T-helper 2 cell treated with Interferon-gamma antibody and Interleukin-4, amounts not matched to agents 5 μg/mL and 100 μg/mL, for 36 hours (primary cell): Measurements from ENCODE around the gene ZNF524.
A peak's percentile ranks its signal among the peaks of the same experiment; 100 is the strongest.
"Not testable (repeated sequence)": the region's sequence is repeated elsewhere in the genome, so short reads cannot be mapped to it uniquely, and the experiment has no call there.

ENCODE experiments used
- DNase-seq: peaks from one replicate; pipeline ENCODE4 v3.0.0; 2021; ENCODE audit warnings: low spot score
- H3K27ac Mint-ChIP-seq: one replicate; pipeline ENCODE4 v1.8.0; 2021; ENCODE audit warnings: mild to moderate bottlenecking, mixed read lengths
- H3K27me3 Mint-ChIP-seq: one replicate; pipeline ENCODE4 v1.8.0; 2021; ENCODE audit warnings: low read depth, mixed read lengths
- H3K36me3 Mint-ChIP-seq: one replicate; pipeline ENCODE4 v1.8.0; 2021; ENCODE audit warnings: low read depth, mixed read lengths
- H3K4me1 Mint-ChIP-seq: one replicate; pipeline ENCODE4 v1.8.0; 2021; ENCODE audit warnings: low read depth, mixed read lengths
- H3K4me3 Mint-ChIP-seq: one replicate; pipeline ENCODE4 v1.8.0; 2022; ENCODE audit warnings: mild to moderate bottlenecking, moderate library complexity, mixed read lengths
- H3K9me3 Mint-ChIP-seq: one replicate; pipeline ENCODE4 v1.8.0; 2021; ENCODE audit warnings: mixed read lengths

The ZNF524 gene

GRCh38 chr19:55576746-55577145 lies 23.3 kb upstream of the ZNF524 start:
- peak overlapping the region; percentile 39 for H3K4me3 Mint-ChIP-seq
- H3K9me3 Mint-ChIP-seq = no peaks in the 10 kb centered on the region
- H3K36me3 Mint-ChIP-seq = peaks cover 8% of the 10 kb centered on the region
- no peaks in the 10 kb centered on the region for H3K27me3 Mint-ChIP-seq
- H3K27ac Mint-ChIP-seq = no peak overlapping the region
- peaks cover 14% of the 10 kb centered on the region for H3K4me1 Mint-ChIP-seq
- DNase-seq = no peak

- Mint-ChIP-seq H3K36me3 (peaks cover 8% of the 10 kb centered on the region), H3K4me3 (no peak overlapping the region), H3K9me3 (no peaks in the 10 kb centered on the region), H3K4me1 (peaks cover 17% of the 10 kb centered on the region), H3K27ac (no peak overlapping the region), H3K27me3 (no peaks in the 10 kb centered on the region)
- no peak for DNase-seq
Observed at GRCh38 chr19:55578031-55578760, 21.9 kb upstream of the ZNF524 start.

GRCh38 chr19:55578761-55579747 lies 21.0 kb upstream of the ZNF524 start:
- Mint-ChIP-seq H3K4me3 (peak overlapping the region; percentile 91), H3K36me3 (peaks cover 8% of the 10 kb centered on the region), H3K4me1 (peaks cover 17% of the 10 kb centered on the region), H3K27ac (peak overlapping the region; percentile 90), H3K27me3 (no peaks in the 10 kb centered on the region), H3K9me3 (no peaks in the 10 kb centered on the region)
- DNase-seq = no peak

- H3K27me3 Mint-ChIP-seq = peaks cover 2% of the 10 kb centered on the region
- no peak for DNase-seq
- H3K4me3 Mint-ChIP-seq = peak overlapping the region; percentile 91
- H3K27ac Mint-ChIP-seq = peak overlapping the region; percentile 90
- H3K9me3 Mint-ChIP-seq = no peaks in the 10 kb centered on the region
- H3K4me1 Mint-ChIP-seq = peaks cover 17% of the 10 kb centered on the region
- H3K36me3 Mint-ChIP-seq = peaks cover 8% of the 10 kb centered on the region
Observed at GRCh38 chr19:55579766-55580621, 20.1 kb upstream of the ZNF524 start.

DNA sequence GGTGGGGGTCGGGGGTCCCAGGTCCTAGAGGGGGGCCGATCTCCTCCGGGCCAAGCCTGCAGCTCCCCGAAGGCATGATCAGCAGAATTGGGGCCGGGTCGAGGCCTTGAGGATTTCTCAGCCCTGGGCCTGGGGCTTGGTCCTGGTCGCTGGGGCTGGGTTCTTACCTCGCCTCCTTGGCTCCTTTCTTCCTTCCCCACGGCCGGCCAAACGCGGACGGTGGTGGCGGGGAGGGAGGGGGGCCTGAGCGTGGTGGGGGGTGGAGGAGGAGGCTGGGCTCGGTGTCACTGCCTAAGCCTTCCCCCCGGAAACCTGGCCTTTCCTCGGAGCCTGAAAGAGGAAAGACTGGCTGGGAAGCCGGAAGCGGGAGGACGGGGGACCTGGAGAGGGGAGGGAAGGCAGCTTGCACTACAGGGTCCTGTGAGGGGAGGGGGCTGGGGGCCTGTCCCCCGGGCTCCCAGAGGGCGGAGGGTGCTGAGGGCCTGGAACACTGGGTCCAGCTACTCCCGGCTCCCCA lies 19.4 kb upstream of the ZNF524 start, which contains the start of gene ZNF579:
ZNF579 (minus strand) TSS at position 221 of the 517 bp plus-strand sequence. CDS start 1,209 bp downstream, outside the sequence.
- Mint-ChIP-seq H3K4me1 (peaks cover 21% of the 10 kb centered on the region), H3K36me3 (peaks cover 8% of the 10 kb centered on the region), H3K4me3 (peak within 1 kb of the TSS; percentile 91)

DNA sequence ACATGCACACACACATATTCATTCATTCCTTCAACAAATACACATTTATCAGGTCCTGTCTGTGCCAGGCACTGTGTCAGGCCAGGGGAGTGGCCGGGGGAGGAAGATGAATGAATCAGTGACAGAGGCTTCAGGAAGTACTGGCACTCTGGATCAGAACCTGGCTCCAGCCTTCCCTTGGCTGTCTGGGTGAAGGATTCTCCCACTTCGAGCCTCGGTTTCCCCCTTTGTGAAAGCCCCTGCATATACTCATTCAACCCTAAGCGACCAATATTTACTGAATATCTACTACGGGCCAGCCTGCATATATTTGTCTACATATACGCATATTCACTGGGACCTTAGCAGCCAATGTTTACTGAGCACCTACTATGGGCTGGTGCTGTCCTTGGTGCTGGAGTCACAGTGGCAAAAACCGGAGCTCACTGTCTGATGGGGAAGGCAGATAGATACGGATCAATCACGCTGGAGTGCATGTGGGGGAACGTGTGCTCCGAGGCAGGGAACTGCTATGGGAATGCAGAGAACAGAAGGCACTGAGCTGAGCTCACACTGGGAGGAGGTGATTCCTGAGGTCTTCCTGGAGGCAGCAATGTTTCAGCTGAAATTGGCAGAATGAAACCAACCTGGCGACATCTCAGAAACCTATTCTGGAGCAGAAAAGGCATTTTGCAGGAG lies 18.8 kb upstream of the ZNF524 start:
- no peaks in the 10 kb centered on the region for H3K9me3 Mint-ChIP-seq
- H3K36me3 Mint-ChIP-seq = peaks cover 8% of the 10 kb centered on the region
- H3K27me3 Mint-ChIP-seq = peaks cover 9% of the 10 kb centered on the region
- peaks cover 21% of the 10 kb centered on the region for H3K4me1 Mint-ChIP-seq
- peak overlapping the region; percentile 91 for H3K4me3 Mint-ChIP-seq
- H3K27ac Mint-ChIP-seq = peak overlapping the region; percentile 60
- DNase-seq = no peak

More for the DNA sequence above, 19.4 kb upstream of the ZNF524 start, which contains the start of gene ZNF579:
- peak; percentile 74 for DNase-seq
- H3K27me3 Mint-ChIP-seq = peaks cover 9% of the 10 kb centered on the region
- H3K27ac Mint-ChIP-seq = peak within 1 kb of the TSS; percentile 90
- H3K9me3 Mint-ChIP-seq = no peaks in the 10 kb centered on the region

DNA sequence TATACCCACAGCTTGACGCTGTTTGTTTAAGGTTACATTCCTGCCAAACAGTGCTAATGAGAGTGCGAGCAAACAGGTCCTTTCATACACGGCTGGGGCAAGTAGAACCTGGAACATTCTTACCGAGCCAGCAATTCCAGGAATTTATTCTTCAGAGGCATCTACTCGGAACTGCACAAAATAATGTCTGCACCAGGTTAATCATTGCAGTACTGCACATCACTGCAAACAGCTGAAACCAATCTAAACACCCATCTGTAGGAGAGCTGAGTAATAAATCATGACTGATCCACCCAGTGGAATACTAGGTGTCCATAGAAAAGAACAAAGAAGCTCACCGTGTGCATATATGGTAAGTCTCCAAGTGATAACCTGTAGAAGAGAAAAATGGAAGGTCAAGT lies 18.3 kb upstream of the ZNF524 start:
- Mint-ChIP-seq H3K4me1 (peaks cover 21% of the 10 kb centered on the region), H3K9me3 (no peaks in the 10 kb centered on the region), H3K36me3 (peaks cover 7% of the 10 kb centered on the region)

DNA sequence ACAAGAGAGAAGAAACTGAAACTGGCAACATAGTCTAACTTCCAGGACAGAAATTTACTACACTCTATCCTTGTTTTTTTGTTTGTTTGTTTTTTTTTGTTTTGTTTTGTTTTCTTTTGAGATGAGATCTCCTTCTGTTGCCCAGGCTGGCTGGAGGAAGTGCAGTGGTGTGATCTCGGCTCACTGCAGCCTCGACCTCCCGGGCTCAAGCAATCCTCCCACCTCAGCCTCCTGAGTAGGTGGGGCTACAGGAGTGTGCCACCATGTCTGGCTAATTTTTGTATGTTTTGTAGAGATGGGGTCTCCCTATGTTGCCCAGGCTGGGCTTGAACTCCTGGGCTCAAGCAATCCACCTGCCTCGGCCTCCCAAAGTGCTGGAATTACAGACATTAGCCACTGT lies 17.8 kb upstream of the ZNF524 start:
- not testable (repeated sequence) for DNase-seq, H3K4me3 Mint-ChIP-seq, H3K9me3 Mint-ChIP-seq, H3K27ac Mint-ChIP-seq, H3K36me3 Mint-ChIP-seq
- Mint-ChIP-seq H3K27me3 (peaks cover 14% of the 10 kb centered on the region), H3K4me1 (peaks cover 24% of the 10 kb centered on the region)

More for the DNA sequence above, 18.3 kb upstream of the ZNF524 start:
- DNase-seq = no peak
- H3K27ac Mint-ChIP-seq = no peak overlapping the region
- H3K4me3 Mint-ChIP-seq = no peak overlapping the region
- H3K27me3 Mint-ChIP-seq = peaks cover 11% of the 10 kb centered on the region

GRCh38 chr19:55583897-55584296 lies 16.2 kb upstream of the ZNF524 start:
- not testable (repeated sequence) for H3K4me3 Mint-ChIP-seq
- peaks cover 27% of the 10 kb centered on the region for H3K4me1 Mint-ChIP-seq

DNA sequence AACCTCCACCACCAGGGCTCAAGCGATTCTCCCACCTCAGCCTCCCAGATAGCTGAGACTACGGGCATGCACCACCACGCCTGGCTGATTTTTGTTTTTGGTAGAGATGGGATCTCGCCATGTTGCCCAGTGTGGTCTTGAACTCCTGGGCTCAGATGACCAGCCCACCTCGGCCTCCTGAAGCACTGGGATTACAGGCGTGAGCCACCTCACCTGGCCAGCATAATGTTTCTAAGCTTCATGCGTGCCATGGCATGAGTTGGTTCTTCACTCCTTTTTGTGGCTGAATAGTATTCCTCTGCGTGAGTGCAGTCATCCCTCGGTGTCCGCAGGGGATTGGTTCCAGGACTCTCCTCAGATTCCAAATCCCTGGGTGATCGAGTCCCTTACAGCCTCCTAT lies 15.2 kb upstream of the ZNF524 start:
- Mint-ChIP-seq H3K36me3 (peaks cover under 1% of the 10 kb centered on the region), H3K27me3 (peaks cover 16% of the 10 kb centered on the region), H3K9me3 (no peaks in the 10 kb centered on the region), H3K4me3 (no peak overlapping the region), H3K27ac (no peak overlapping the region), H3K4me1 (peaks cover 23% of the 10 kb centered on the region)
- DNase-seq = no peak

More at GRCh38 chr19:55583897-55584296, 16.2 kb upstream of the ZNF524 start:
- H3K27me3 Mint-ChIP-seq = peaks cover 16% of the 10 kb centered on the region
- H3K36me3 Mint-ChIP-seq, H3K27ac Mint-ChIP-seq, H3K9me3 Mint-ChIP-seq, DNase-seq: not testable (repeated sequence)

DNA sequence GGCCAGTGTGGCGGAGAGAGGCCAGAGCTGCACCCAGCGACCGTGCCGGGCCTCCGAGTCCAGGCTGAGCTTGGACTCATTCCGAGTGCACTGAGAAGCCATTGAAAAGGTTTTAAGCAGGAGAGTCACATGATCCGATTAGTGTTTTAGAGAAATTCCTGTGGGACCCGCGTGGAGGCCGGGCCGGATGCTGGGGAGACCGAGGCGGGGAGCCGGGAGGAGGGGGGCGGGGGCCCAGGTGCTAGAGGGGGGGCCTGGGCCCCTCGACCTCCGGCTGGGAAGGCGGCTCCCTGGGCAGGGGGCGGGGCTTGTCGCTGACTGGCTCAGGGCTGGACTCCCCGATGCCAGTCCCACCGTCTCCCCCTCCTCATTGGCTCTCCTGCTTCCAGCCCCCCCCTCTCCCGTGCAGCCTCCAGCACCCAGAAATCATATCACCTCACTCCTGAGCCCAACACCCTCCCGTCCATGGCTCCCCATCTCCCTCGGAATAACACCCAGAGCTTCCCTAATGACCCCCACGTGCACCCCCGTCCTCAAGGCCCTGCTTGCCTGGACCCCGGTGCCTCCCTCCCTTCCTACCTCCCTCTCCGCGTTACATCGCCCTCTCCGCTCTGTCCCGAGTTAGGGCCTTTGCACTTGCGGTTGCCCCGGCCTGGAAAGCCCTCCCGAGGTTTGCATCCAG lies 14.3 kb upstream of the ZNF524 start:
- Mint-ChIP-seq H3K27ac (no peak overlapping the region), H3K4me3 (peak overlapping the region; percentile 32), H3K4me1 (peaks cover 19% of the 10 kb centered on the region), H3K9me3 (no peaks in the 10 kb centered on the region), H3K36me3 (no peaks in the 10 kb centered on the region), H3K27me3 (peaks cover 16% of the 10 kb centered on the region)
- DNase-seq = no peak

DNA sequence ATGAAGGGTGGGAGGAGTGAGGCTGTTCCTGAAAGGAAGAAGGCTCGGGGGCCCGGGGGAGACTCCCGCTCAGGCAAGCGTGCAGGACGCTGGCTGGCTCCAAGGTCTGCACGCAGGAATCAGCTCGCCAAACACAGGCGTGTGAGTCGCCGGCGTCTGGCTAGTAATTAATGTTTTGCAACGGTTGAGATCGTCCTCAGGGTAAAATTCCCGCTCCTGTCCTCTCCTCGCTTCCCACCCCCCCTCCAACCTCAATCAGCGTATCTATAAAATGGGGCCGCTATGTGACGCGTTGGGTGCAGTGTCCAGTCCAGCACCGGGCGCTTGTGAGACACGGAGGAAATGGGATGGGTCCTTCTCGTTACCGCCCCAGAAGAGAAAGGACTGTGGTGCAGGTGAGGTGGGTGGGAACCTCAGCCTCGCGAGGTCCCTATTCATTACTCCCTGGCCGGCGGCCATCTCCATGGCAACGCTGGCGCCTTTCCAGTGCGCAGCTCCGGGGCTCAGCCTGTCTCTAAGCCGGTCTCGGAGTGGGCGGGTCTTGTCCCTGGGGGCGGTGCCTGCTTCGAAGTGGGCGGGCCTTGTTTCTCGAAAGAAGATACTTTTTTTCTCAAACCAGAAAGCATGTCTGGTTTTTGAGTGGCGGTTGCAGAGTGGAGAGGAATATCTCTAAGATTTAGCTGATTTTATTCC lies 13.0 kb upstream of the ZNF524 start:
- Mint-ChIP-seq H3K27ac (no peak overlapping the region), H3K4me3 (peak overlapping the region; percentile 80), H3K4me1 (peaks cover 12% of the 10 kb centered on the region), H3K9me3 (no peaks in the 10 kb centered on the region), H3K27me3 (peaks cover 16% of the 10 kb centered on the region), H3K36me3 (peaks cover 6% of the 10 kb centered on the region)
- DNase-seq = peak; percentile 86
